ENCODE results near the gene EHD3. TPM values are rescaled to one million over a fixed set of nuclear protein-coding genes. Genes with fewer than 3 reads are reported as not detected.

EHD3 gene
- total and polyA plus RNA-seq, 9 donors = 3.2 to 5.8 (median 3.9) TPM

- DNase-seq = no peak
- Histone ChIP-seq H3K4me1 (ENCODE audit: control insufficient read depth, insufficient read depth, low read length) (peaks cover 2% of the 10 kb centered on the region), H3K27ac (ENCODE audit: low read length) (no peak overlapping the region), H3K36me3 (ENCODE audit: control insufficient read depth, insufficient read depth, low read length) (no peaks in the 10 kb centered on the region), H3K27me3 (ENCODE audit: control insufficient read depth, insufficient read depth, low read length) (peaks cover 18% of the 10 kb centered on the region), H3K9me3 (replicated peaks; ENCODE audit: control insufficient read depth, low read depth, low read length) (no peaks in the 10 kb centered on the region), H3K4me3 (ENCODE audit: low read length) (no peak overlapping the region)
- 60% methylated on average over 1 of the region's 4 CpGs for whole genome bisulfite sequencing (ENCODE audit: insufficient coverage)
Measured at GRCh38 chr2:31222071-31222470, 11.9 kb upstream of the EHD3 start.

- H3K4me3 ChIP-seq (ENCODE audit: low read length) = no peak overlapping the region
- no peak for DNase-seq
- H3K36me3 ChIP-seq (ENCODE audit: control insufficient read depth, insufficient read depth, low read length) = no peaks in the 10 kb centered on the region
- WGBS (ENCODE audit: insufficient coverage) = 69% methylated on average over 2 of the region's 4 CpGs
- peaks cover 21% of the 10 kb centered on the region for H3K27me3 ChIP-seq (ENCODE audit: control insufficient read depth, insufficient read depth, low read length)
- no peaks in the 10 kb centered on the region for H3K9me3 ChIP-seq (replicated peaks; ENCODE audit: control insufficient read depth, low read depth, low read length)
- no peak overlapping the region for H3K27ac ChIP-seq (ENCODE audit: low read length)
- peaks cover 2% of the 10 kb centered on the region for H3K4me1 ChIP-seq (ENCODE audit: control insufficient read depth, insufficient read depth, low read length)
Measured at GRCh38 chr2:31223026-31223425, 10.9 kb upstream of the EHD3 start.

- Histone ChIP-seq H3K27ac (ENCODE audit: low read length) (no peak overlapping the region), H3K4me1 (ENCODE audit: control insufficient read depth, insufficient read depth, low read length) (peaks cover under 1% of the 10 kb centered on the region), H3K4me3 (ENCODE audit: low read length) (no peak overlapping the region), H3K9me3 (replicated peaks; ENCODE audit: control insufficient read depth, low read depth, low read length) (no peaks in the 10 kb centered on the region), H3K36me3 (ENCODE audit: control insufficient read depth, insufficient read depth, low read length) (no peaks in the 10 kb centered on the region), H3K27me3 (ENCODE audit: control insufficient read depth, insufficient read depth, low read length) (peaks cover 21% of the 10 kb centered on the region)
- DNase-seq = no peak
- WGBS (ENCODE audit: insufficient coverage) = 100% methylated on average over 1 of the region's 7 CpGs
Measured at GRCh38 chr2:31223749-31224148, 10.2 kb upstream of the EHD3 start.

- 40% methylated on average over 1 of the region's 2 CpGs for WGBS (ENCODE audit: insufficient coverage)
- no peak for DNase-seq
- H3K27ac ChIP-seq (ENCODE audit: low read length) = no peak overlapping the region
- H3K4me1 ChIP-seq (ENCODE audit: control insufficient read depth, insufficient read depth, low read length) = no peaks in the 10 kb centered on the region
- no peaks in the 10 kb centered on the region for H3K36me3 ChIP-seq (ENCODE audit: control insufficient read depth, insufficient read depth, low read length)
- H3K9me3 ChIP-seq (replicated peaks; ENCODE audit: control insufficient read depth, low read depth, low read length) = no peaks in the 10 kb centered on the region
- H3K4me3 ChIP-seq (ENCODE audit: low read length) = no peak overlapping the region
- peaks cover 19% of the 10 kb centered on the region for H3K27me3 ChIP-seq (ENCODE audit: control insufficient read depth, insufficient read depth, low read length)
Measured at GRCh38 chr2:31226266-31226665, 7.7 kb upstream of the EHD3 start.

- WGBS (ENCODE audit: insufficient coverage) = 60% methylated on average over 1 of the region's 6 CpGs
- no peaks in the 10 kb centered on the region for H3K4me1 ChIP-seq (ENCODE audit: control insufficient read depth, insufficient read depth, low read length)
- H3K27ac ChIP-seq (ENCODE audit: low read length) = no peak overlapping the region
- no peaks in the 10 kb centered on the region for H3K36me3 ChIP-seq (ENCODE audit: control insufficient read depth, insufficient read depth, low read length)
- no peak for DNase-seq
- H3K9me3 ChIP-seq (replicated peaks; ENCODE audit: control insufficient read depth, low read depth, low read length) = no peaks in the 10 kb centered on the region
- peaks cover 16% of the 10 kb centered on the region for H3K27me3 ChIP-seq (ENCODE audit: control insufficient read depth, insufficient read depth, low read length)
- H3K4me3 ChIP-seq (ENCODE audit: low read length) = no peak overlapping the region
Measured at GRCh38 chr2:31227110-31227509, 6.8 kb upstream of the EHD3 start.

- H3K27me3 ChIP-seq (ENCODE audit: control insufficient read depth, insufficient read depth, low read length) = peaks cover 16% of the 10 kb centered on the region
- no peaks in the 10 kb centered on the region for H3K36me3 ChIP-seq (ENCODE audit: control insufficient read depth, insufficient read depth, low read length)
- H3K4me1 ChIP-seq (ENCODE audit: control insufficient read depth, insufficient read depth, low read length) = no peaks in the 10 kb centered on the region
- no peak for DNase-seq
- H3K4me3 ChIP-seq (ENCODE audit: low read length) = no peak overlapping the region
- no peaks in the 10 kb centered on the region for H3K9me3 ChIP-seq (replicated peaks; ENCODE audit: control insufficient read depth, low read depth, low read length)
- no peak overlapping the region for H3K27ac ChIP-seq (ENCODE audit: low read length)
- 82% methylated on average over 7 of the region's 10 CpGs for WGBS (ENCODE audit: insufficient coverage)
Measured at GRCh38 chr2:31227711-31228125, 6.2 kb upstream of the EHD3 start.

- no peak for DNase-seq
- no peaks in the 10 kb centered on the region for H3K36me3 ChIP-seq (ENCODE audit: control insufficient read depth, insufficient read depth, low read length)
- H3K27ac ChIP-seq (ENCODE audit: low read length) = no peak overlapping the region
- H3K9me3 ChIP-seq (replicated peaks; ENCODE audit: control insufficient read depth, low read depth, low read length) = no peaks in the 10 kb centered on the region
- no peaks in the 10 kb centered on the region for H3K4me1 ChIP-seq (ENCODE audit: control insufficient read depth, insufficient read depth, low read length)
- H3K27me3 ChIP-seq (ENCODE audit: control insufficient read depth, insufficient read depth, low read length) = peaks cover 16% of the 10 kb centered on the region
- no CpG with 5 or more reads among the region's 3 CpGs for WGBS (ENCODE audit: insufficient coverage)
- H3K4me3 ChIP-seq (ENCODE audit: low read length) = no peak overlapping the region
Measured at GRCh38 chr2:31228717-31229116, 5.2 kb upstream of the EHD3 start.

- Histone ChIP-seq H3K4me3 (ENCODE audit: low read length) (no peak overlapping the region), H3K36me3 (ENCODE audit: control insufficient read depth, insufficient read depth, low read length) (no peaks in the 10 kb centered on the region), H3K27ac (ENCODE audit: low read length) (no peak overlapping the region), H3K27me3 (ENCODE audit: control insufficient read depth, insufficient read depth, low read length) (peaks cover 16% of the 10 kb centered on the region), H3K4me1 (ENCODE audit: control insufficient read depth, insufficient read depth, low read length) (peaks cover 11% of the 10 kb centered on the region), H3K9me3 (replicated peaks; ENCODE audit: control insufficient read depth, low read depth, low read length) (no peaks in the 10 kb centered on the region)
- no peak for DNase-seq
- WGBS (ENCODE audit: insufficient coverage) = 88% methylated on average over 1 of the region's 3 CpGs
Measured at GRCh38 chr2:31230751-31231150, 3.2 kb upstream of the EHD3 start.

GRCh38 chr2:31231571-31232302, 2.2 kb upstream of the EHD3 start:
- H3K36me3 ChIP-seq (ENCODE audit: control insufficient read depth, insufficient read depth, low read length) = no peaks in the 10 kb centered on the region
- H3K27me3 ChIP-seq (ENCODE audit: control insufficient read depth, insufficient read depth, low read length) = peaks cover 10% of the 10 kb centered on the region
- H3K4me1 ChIP-seq (ENCODE audit: control insufficient read depth, insufficient read depth, low read length) = peaks cover 11% of the 10 kb centered on the region
- H3K4me3 ChIP-seq (ENCODE audit: low read length) = no peak overlapping the region
- H3K9me3 ChIP-seq (replicated peaks; ENCODE audit: control insufficient read depth, low read depth, low read length) = no peaks in the 10 kb centered on the region
- no peak for DNase-seq
- whole genome bisulfite sequencing (ENCODE audit: insufficient coverage) = 81% methylated on average over 9 of the region's 15 CpGs
- H3K27ac ChIP-seq (ENCODE audit: low read length) = no peak overlapping the region

- H3K4me1 ChIP-seq (ENCODE audit: control insufficient read depth, insufficient read depth, low read length) = peaks cover 11% of the 10 kb centered on the region
- no peaks in the 10 kb centered on the region for H3K36me3 ChIP-seq (ENCODE audit: control insufficient read depth, insufficient read depth, low read length)
- no peaks in the 10 kb centered on the region for H3K9me3 ChIP-seq (replicated peaks; ENCODE audit: control insufficient read depth, low read depth, low read length)
- no peak overlapping the region for H3K4me3 ChIP-seq (ENCODE audit: low read length)
- WGBS (ENCODE audit: insufficient coverage) = no CpG with 5 or more reads among the region's 4 CpGs
- DNase-seq = no peak
- H3K27ac ChIP-seq (ENCODE audit: low read length) = no peak overlapping the region
- peaks cover 6% of the 10 kb centered on the region for H3K27me3 ChIP-seq (ENCODE audit: control insufficient read depth, insufficient read depth, low read length)
Measured at GRCh38 chr2:31232586-31232985, 1.4 kb upstream of the EHD3 start.

GRCh38 chr2:31233231-31233630, 721 bp upstream of the EHD3 start:
- no peaks in the 10 kb centered on the region for H3K36me3 ChIP-seq (ENCODE audit: control insufficient read depth, insufficient read depth, low read length)
- H3K27me3 ChIP-seq (ENCODE audit: control insufficient read depth, insufficient read depth, low read length) = peaks cover 3% of the 10 kb centered on the region
- H3K4me1 ChIP-seq (ENCODE audit: control insufficient read depth, insufficient read depth, low read length) = peaks cover 12% of the 10 kb centered on the region
- H3K27ac ChIP-seq (ENCODE audit: low read length) = no peak overlapping the region
- H3K4me3 ChIP-seq (ENCODE audit: low read length) = no peak overlapping the region
- WGBS (ENCODE audit: insufficient coverage) = 92% methylated on average over 1 of the region's 1 CpG
- no peaks in the 10 kb centered on the region for H3K9me3 ChIP-seq (replicated peaks; ENCODE audit: control insufficient read depth, low read depth, low read length)
- peak; percentile 26 for DNase-seq

Data from muscle of leg (tissue), 11 donors.